Measurements from ENCODE around the gene SKA1. TPM values are rescaled to one million over a fixed set of nuclear protein-coding genes. Genes with fewer than 3 reads are reported as not detected.
"Not testable (repeated sequence)": the region's sequence is repeated elsewhere in the genome, so short reads cannot be mapped to it uniquely, and the experiment has no call there.

The SKA1 gene
- total RNA-seq, 4 donors from 2014 or later, result not detected

DNA sequence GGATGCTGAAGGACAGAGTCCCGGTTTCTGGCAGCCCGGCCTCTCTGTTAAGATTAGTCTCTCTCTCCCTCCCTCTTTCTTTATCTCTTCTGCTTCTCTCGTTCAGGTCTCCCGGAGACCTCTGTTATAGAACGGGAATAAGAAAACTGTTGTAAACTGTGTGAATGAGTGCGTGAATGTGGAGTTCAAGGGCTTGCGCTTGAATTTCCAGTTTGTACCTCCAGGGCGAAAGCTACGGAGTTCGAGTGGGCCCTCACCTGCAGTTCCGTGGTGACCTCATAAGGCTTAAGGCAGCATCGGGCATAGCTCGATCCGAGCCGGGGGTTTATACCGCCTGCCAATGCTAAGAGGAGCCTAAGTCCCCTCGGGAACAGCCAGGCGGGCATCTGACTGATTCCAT is 26.4 kb downstream of the SKA1 start:
- TF ChIP-seq, protein P1, sequence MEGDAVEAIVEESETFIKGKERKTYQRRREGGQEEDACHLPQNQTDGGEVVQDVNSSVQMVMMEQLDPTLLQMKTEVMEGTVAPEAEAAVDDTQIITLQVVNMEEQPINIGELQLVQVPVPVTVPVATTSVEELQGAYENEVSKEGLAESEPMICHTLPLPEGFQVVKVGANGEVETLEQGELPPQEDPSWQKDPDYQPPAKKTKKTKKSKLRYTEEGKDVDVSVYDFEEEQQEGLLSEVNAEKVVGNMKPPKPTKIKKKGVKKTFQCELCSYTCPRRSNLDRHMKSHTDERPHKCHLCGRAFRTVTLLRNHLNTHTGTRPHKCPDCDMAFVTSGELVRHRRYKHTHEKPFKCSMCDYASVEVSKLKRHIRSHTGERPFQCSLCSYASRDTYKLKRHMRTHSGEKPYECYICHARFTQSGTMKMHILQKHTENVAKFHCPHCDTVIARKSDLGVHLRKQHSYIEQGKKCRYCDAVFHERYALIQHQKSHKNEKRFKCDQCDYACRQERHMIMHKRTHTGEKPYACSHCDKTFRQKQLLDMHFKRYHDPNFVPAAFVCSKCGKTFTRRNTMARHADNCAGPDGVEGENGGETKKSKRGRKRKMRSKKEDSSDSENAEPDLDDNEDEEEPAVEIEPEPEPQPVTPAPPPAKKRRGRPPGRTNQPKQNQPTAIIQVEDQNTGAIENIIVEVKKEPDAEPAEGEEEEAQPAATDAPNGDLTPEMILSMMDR (IDR thresholded peaks at IDR 0.05), result no peak
- TF ChIP-seq EP300 (IDR thresholded peaks at IDR 0.05) (no peak), POLR2AphosphoS5 (IDR thresholded peaks at IDR 0.05) (no peak)
- H3K27me3 ChIP-seq, result peaks cover 0 to 68% (median 3%) of the 10 kb centered on the region in 4 donors
- DNase-seq (ENCODE audit: extremely low spot score), result no peak
- 80% methylated on average over 18 of the region's 18 CpGs for WGBS
- H3K27ac ChIP-seq (replicated peaks in 1 of 4), result no peak overlapping the region
- H3K4me1 ChIP-seq, result peaks cover 0 to 5% (median 0%) of the 10 kb centered on the region in 4 donors
- no peak overlapping the region for H3K4me3 ChIP-seq
- intact Hi-C loops (cut with DNase I), result no loop called here
- H3K36me3 ChIP-seq, result no peaks in the 10 kb centered on the region
- H3K9me3 ChIP-seq, result no peaks in the 10 kb centered on the region

DNA sequence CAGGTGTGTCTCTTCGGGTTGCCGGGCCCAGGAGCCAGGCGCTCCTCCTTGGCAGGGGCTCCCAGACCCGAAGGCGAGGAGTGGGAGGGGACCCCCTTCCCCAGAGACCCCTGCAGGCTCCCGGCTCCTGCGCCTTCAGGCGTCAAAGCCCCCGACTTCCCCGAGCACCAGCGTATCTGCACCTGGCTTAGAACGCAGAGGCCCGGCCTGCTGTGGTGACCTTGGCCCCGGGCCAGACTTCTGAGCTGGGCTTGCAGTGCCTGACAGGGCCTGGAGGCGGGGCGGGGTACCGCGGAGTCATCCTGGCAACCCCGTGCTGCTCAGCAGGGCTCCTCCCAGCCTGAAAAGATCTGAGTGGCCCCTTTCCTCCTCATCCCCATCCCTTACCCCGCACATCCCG is 27.0 kb downstream of the SKA1 start:
- intact Hi-C loops (cut with DNase I), result no loop called here
- H3K9me3 ChIP-seq, result no peaks in the 10 kb centered on the region
- H3K27me3 ChIP-seq, result peaks cover 0 to 74% (median 3%) of the 10 kb centered on the region in 4 donors
- no peaks in the 10 kb centered on the region for H3K36me3 ChIP-seq
- H3K27ac ChIP-seq (replicated peaks in 1 of 4), result no peak overlapping the region
- WGBS, result 9% methylated on average over 13 of the region's 21 CpGs
- DNase-seq (ENCODE audit: extremely low spot score), result no peak
- TF ChIP-seq, protein P1 (IDR thresholded peaks at IDR 0.05), result no peak
- no peak for TF ChIP-seq POLR2A (IDR thresholded peaks at IDR 0.05; ENCODE audit: low read depth)
- TF ChIP-seq EP300 (IDR thresholded peaks at IDR 0.05), result no peak
- TF ChIP-seq POLR2AphosphoS5 (IDR thresholded peaks at IDR 0.05), result no peak
- H3K4me1 ChIP-seq, result peaks cover 0 to 5% (median 0%) of the 10 kb centered on the region in 4 donors
- H3K4me3 ChIP-seq, result no peak overlapping the region

DNA sequence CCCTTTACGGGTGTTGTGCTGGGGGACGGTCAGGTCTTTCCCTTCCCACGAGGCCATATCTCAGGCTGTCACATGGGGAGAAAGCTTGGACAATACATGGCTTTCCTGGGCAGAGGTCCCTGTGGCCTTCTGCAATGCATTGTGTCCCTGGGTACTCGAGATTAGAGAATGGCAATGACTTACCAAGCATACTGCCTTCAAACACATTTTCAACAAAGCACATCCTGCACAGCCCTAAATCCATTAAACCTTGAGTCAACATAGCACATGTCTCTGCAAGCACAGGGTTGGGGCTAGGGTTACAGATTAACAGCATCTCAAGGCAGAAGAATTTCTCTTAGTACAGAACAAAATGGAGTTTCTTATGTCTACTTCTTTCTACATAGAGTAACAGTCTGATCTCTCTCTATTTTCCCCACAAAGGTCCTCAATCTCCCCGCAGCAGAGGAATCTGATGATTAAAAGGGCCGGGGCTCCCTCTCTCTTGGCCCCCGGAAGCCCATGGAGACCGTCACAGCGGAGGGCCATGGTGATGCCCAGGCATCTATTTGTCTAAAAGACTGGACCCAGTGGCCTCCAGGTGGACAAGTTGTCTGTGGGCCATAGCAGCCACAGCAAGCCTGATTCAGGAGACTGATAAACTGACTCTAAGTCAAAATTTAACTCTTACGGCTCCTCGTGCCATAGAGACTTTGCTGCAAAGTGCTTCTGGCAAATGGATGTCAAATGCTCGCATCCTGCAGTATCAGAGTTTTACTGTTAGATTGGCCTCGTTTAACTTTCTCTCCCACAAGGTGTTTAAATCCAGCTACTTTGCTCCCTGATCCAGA is 30.1 kb downstream of the SKA1 start:
- WGBS, result 70% methylated on average over 13 of the region's 13 CpGs
- intact Hi-C loops (cut with DNase I); H3K4me1 ChIP-seq; H3K27ac ChIP-seq (replicated peaks in 1 of 4); H3K9me3 ChIP-seq; DNase-seq (ENCODE audit: extremely low spot score); H3K36me3 ChIP-seq; H3K4me3 ChIP-seq: not testable (repeated sequence)
- H3K27me3 ChIP-seq, result peaks cover 0 to 82% (median 3%) of the 10 kb centered on the region in 4 donors

DNA sequence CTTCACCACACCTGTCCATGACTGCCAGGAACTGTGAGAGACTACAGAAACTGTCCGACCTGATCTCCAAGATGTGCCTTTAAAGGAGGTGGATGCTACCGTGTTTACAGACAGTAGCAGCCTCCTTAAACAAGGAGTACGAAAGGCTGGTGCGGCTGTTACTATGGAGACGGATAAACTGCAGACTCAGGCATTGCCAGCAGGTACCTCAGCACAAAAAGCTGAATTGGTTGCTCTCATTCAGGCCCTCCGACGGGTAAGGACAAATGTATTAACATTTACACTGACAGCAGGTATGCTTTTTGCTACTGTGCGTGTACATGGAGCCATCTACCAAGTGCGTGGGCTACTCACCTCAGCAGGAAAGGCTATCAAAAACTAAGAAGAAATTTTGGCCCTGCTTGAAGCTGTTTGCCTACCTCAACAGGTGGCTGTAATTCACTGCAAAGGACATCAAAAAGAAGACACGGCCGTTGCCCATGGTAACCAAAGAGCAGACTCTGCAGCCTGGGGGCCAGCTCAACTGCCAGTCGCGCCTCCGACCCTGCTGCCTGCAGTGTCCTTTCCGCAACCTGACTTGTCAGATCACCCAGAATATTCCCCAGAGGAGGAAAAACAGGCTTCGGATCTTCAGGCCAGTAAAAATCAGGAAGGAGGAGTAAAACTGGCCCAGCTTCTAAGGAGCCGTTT is 30.9 kb downstream of the SKA1 start:
- Histone ChIP-seq H3K27ac (replicated peaks in 1 of 4) (no peak overlapping the region), H3K4me3 (no peak overlapping the region), H3K36me3 (no peaks in the 10 kb centered on the region), H3K9me3 (no peaks in the 10 kb centered on the region), H3K27me3 (peaks cover 0 to 76% (median 3%) of the 10 kb centered on the region in 4 donors), H3K4me1 (peaks cover 0 to 5% (median 0%) of the 10 kb centered on the region in 4 donors)
- intact Hi-C loops (cut with DNase I), result no loop called here
- TF ChIP-seq, protein P1 (IDR thresholded peaks at IDR 0.05), result no peak
- TF ChIP-seq POLR2A (IDR thresholded peaks at IDR 0.05; ENCODE audit: low read depth) (no peak), EP300 (IDR thresholded peaks at IDR 0.05) (no peak), POLR2AphosphoS5 (IDR thresholded peaks at IDR 0.05) (no peak)
- 52% methylated on average over 16 of the region's 17 CpGs for WGBS
- no peak for DNase-seq (ENCODE audit: extremely low spot score)

DNA sequence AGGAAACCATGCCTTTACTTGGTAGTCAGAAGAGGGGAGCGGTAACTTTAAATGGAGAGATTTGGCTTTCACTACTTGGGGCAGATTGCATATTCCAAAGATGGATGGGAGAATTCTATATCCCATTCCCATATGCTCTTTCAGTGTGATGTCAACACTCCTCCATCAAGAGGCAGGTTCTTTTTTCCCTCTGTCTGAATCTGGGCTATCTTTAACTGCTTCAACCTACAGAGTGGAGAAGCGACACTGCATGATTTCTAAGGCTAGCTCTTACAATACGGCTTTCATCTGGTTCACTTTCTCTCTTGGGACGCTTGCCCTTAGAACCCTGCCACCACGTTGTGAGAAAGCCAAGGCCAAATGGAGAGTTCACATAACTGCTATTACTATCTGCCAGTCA is 34.4 kb downstream of the SKA1 start:
- intact Hi-C loops (cut with DNase I), result no loop called here
- peaks cover 0 to 43% (median 0%) of the 10 kb centered on the region in 4 donors for H3K27me3 ChIP-seq
- 66% methylated on average over 5 of the region's 5 CpGs for WGBS
- H3K4me1 ChIP-seq, result no peaks in the 10 kb centered on the region
- H3K36me3 ChIP-seq, result no peaks in the 10 kb centered on the region
- TF ChIP-seq, protein P1 (IDR thresholded peaks at IDR 0.05), result no peak
- TF ChIP-seq POLR2AphosphoS5 (IDR thresholded peaks at IDR 0.05) (no peak), EP300 (IDR thresholded peaks at IDR 0.05) (no peak), POLR2A (IDR thresholded peaks at IDR 0.05; ENCODE audit: low read depth) (no peak)
- no peaks in the 10 kb centered on the region for H3K9me3 ChIP-seq
- H3K4me3 ChIP-seq, result no peak overlapping the region
- DNase-seq (ENCODE audit: extremely low spot score), result no peak
- H3K27ac ChIP-seq (replicated peaks in 1 of 4), result no peak overlapping the region

Measured in esophagus muscularis mucosa (tissue), 4 donors.